ENCODE data around the gene OR51T1. TPM values are rescaled to one million over a fixed set of nuclear protein-coding genes. Genes with fewer than 3 reads are reported as not detected.
"Not testable (repeated sequence)": the region's sequence is repeated elsewhere in the genome, so short reads cannot be mapped to it uniquely, and the experiment has no call there.

Gene OR51T1, protein sequence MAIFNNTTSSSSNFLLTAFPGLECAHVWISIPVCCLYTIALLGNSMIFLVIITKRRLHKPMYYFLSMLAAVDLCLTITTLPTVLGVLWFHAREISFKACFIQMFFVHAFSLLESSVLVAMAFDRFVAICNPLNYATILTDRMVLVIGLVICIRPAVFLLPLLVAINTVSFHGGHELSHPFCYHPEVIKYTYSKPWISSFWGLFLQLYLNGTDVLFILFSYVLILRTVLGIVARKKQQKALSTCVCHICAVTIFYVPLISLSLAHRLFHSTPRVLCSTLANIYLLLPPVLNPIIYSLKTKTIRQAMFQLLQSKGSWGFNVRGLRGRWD
- not detected for total RNA-seq

DNA sequence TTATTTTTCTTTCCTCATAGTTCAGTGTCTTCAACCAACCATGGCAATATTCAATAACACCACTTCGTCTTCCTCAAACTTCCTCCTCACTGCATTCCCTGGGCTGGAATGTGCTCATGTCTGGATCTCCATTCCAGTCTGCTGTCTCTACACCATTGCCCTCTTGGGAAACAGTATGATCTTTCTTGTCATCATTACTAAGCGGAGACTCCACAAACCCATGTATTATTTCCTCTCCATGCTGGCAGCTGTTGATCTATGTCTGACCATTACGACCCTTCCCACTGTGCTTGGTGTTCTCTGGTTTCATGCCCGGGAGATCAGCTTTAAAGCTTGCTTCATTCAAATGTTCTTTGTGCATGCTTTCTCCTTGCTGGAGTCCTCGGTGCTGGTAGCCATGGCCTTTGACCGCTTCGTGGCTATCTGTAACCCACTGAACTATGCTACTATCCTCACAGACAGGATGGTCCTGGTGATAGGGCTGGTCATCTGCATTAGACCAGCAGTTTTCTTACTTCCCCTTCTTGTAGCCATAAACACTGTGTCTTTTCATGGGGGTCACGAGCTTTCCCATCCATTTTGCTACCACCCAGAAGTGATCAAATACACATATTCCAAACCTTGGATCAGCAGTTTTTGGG is at the start of gene OR51T1:
TSS of gene OR51T1 (plus strand) at position 41 of the 641 bp plus-strand sequence. CDS start at position 41, 0 bp downstream.
- intact Hi-C loops (cut with DNase I, micrococcal nuclease) = no loop called here
- ChIA-PET CTCF (interaction anchor here (1.5 kb wide), 1 partner anchor 9 kb away, joined by 5 read pairs; no protein-coding TSS in a partner anchor), POLR2A (no interaction called here)
- no peak for ATAC-seq
- no peak within 1 kb of the TSS for H3K27ac Mint-ChIP-seq
- peaks cover 2% of the 10 kb centered on the region for H3K27me3 Mint-ChIP-seq
- H3K4me3 Mint-ChIP-seq = no peak within 1 kb of the TSS
- H3K36me3 Mint-ChIP-seq (ENCODE audit: low read depth) = no peaks in the 10 kb centered on the region
- no peak for DNase-seq
- H3K4me1 Mint-ChIP-seq = no peaks in the 10 kb centered on the region
- H3K9me3 Mint-ChIP-seq (ENCODE audit: low read depth) = no peaks in the 10 kb centered on the region

- no peaks in the 10 kb centered on the region for H3K9me3 Mint-ChIP-seq (ENCODE audit: low read depth)
- no peak overlapping the region for H3K27ac Mint-ChIP-seq
- no peaks in the 10 kb centered on the region for H3K4me1 Mint-ChIP-seq
- ATAC-seq = no peak
- peaks cover 3% of the 10 kb centered on the region for H3K27me3 Mint-ChIP-seq
- intact Hi-C loops (cut with DNase I, micrococcal nuclease) = no loop called here
- DNase-seq = no peak
- no peaks in the 10 kb centered on the region for H3K36me3 Mint-ChIP-seq (ENCODE audit: low read depth)
- ChIA-PET POLR2A (no interaction called here), CTCF (no interaction called here)
- H3K4me3 Mint-ChIP-seq = no peak overlapping the region
Observed at GRCh38 chr11:4839851-4840549, 41.7 kb upstream of the OR51T1 start.

DNA sequence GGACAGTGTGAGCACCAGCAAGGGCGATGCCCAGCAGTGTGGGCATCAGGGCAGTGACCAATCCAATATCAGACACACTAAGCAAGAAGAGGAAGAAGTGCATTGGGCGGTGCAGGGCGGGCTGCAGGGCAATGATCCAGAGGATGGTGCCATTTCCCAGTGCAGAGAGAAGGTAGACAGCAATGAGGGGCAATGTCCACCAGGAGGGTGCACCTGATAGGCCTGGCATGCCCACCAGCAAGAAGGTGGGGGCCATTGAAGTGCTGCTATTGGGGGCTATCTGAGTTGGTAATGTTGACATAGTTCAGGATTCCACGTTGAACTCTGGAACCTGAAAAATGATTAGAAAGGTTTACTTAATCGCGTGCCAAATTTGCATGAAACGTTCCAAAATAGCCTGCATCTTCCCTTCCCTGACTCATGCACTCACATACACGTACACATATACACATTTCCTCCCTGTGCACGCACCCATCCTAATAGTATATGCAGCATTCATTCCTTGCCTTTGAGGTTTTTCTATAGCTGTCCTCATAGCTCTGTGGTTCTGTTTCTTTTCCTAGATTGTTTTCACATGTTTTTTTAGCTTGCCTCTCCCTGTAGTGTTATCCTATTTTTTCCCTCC is 32.7 kb upstream of the OR51T1 start, which contains the start of gene OR51S1:
TSS of gene OR51S1 (minus strand) at position 301 of the 625 bp plus-strand sequence. CDS start at position 301, 0 bp downstream.
- Mint-ChIP-seq H3K4me3 (no peak within 1 kb of the TSS), H3K9me3 (ENCODE audit: low read depth) (no peaks in the 10 kb centered on the region), H3K27ac (no peak within 1 kb of the TSS), H3K27me3 (peaks cover 8% of the 10 kb centered on the region), H3K4me1 (no peaks in the 10 kb centered on the region), H3K36me3 (ENCODE audit: low read depth) (no peaks in the 10 kb centered on the region)
- DNase-seq (no peak), ATAC-seq (no peak)
- CTCF ChIA-PET = no interaction called here
- intact Hi-C loops (cut with DNase I, micrococcal nuclease) = no loop called here
- POLR2A ChIA-PET = no interaction called here

GRCh38 chr11:4851033-4851432 is 30.7 kb upstream of the OR51T1 start:
- no peak for DNase-seq
- H3K9me3 Mint-ChIP-seq (ENCODE audit: low read depth) = no peaks in the 10 kb centered on the region
- POLR2A ChIA-PET = no interaction called here
- no peak overlapping the region for H3K4me3 Mint-ChIP-seq
- no peaks in the 10 kb centered on the region for H3K36me3 Mint-ChIP-seq (ENCODE audit: low read depth)
- intact Hi-C loops (cut with DNase I, micrococcal nuclease) = no loop called here
- CTCF ChIA-PET = no interaction called here
- H3K27me3 Mint-ChIP-seq = peaks cover 8% of the 10 kb centered on the region
- H3K4me1 Mint-ChIP-seq = no peaks in the 10 kb centered on the region
- no peak for ATAC-seq
- H3K27ac Mint-ChIP-seq = no peak overlapping the region

GRCh38 chr11:4854286-4854685 is 27.4 kb upstream of the OR51T1 start:
- H3K4me1 Mint-ChIP-seq; H3K27me3 Mint-ChIP-seq; H3K27ac Mint-ChIP-seq; H3K4me3 Mint-ChIP-seq; DNase-seq; intact Hi-C loops (cut with DNase I, micrococcal nuclease); POLR2A ChIA-PET; H3K9me3 Mint-ChIP-seq (ENCODE audit: low read depth); H3K36me3 Mint-ChIP-seq (ENCODE audit: low read depth); CTCF ChIA-PET; ATAC-seq: not testable (repeated sequence)

DNA sequence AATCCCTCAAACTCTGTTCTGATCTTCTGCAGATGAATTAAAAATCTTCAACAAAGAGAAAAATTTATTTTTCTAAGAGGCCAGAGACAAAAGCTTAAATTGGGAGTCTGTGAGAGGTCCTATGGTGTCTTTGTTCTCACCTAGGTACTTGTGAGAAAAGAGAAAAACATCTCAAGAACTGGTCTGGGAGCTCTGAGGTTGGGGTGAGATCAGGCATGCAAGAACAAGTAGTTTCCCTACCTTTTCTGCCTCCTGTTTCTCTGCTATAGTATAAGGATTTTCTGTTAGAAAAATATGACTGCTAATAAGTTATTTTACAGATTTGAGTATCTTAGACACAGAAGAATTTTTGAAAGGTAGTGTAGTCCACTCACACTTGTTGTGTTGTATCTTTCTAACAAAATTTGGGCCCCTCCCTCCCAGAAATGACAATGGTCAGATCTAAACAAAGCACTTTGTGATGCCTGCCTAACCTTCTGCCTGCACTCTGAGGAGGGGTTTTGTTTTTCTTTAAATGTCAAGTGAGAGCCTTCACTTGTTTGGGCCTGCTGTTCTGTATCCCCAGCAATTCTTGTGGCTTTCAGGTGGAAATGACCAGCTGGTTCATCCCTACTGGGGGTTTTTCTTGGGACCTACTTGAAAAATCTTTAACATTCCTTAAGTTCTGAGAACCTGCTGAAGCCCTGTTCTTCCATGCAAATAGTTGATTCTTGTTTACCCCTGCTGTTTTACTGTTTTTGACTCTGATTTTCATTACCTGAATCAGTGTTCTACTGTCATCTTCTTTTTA is 19.1 kb upstream of the OR51T1 start:
- Mint-ChIP-seq H3K9me3 (ENCODE audit: low read depth) (no peaks in the 10 kb centered on the region), H3K4me3 (no peak overlapping the region), H3K27me3 (peaks cover 5% of the 10 kb centered on the region), H3K4me1 (no peaks in the 10 kb centered on the region), H3K36me3 (ENCODE audit: low read depth) (no peaks in the 10 kb centered on the region), H3K27ac (no peak overlapping the region)
- ATAC-seq (no peak), DNase-seq (no peak)
- POLR2A ChIA-PET = no interaction called here
- intact Hi-C loops (cut with DNase I, micrococcal nuclease) = no loop called here
- CTCF ChIA-PET = no interaction called here

DNA sequence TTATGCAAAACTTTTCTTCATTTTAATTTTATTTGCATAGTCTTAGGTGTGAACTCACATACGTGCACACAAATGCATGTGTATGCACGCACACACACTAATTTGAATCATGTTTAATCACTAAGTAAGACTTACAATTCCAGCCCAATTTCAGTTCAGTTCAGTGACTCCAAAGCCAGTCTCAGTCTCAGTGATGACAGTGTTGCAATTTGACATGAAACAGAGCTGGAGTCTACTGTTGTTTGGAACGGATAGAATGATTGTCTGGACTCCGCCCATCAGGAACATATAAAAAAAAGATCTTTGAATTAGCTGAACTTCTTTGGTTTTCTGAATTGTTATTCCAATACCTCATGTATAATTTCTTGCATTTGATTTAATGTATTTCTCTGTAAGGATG is 17.8 kb upstream of the OR51T1 start:
- Mint-ChIP-seq H3K27ac (no peak overlapping the region), H3K4me1 (no peaks in the 10 kb centered on the region), H3K4me3 (no peak overlapping the region), H3K27me3 (peaks cover 5% of the 10 kb centered on the region), H3K9me3 (ENCODE audit: low read depth) (no peaks in the 10 kb centered on the region), H3K36me3 (ENCODE audit: low read depth) (no peaks in the 10 kb centered on the region)
- intact Hi-C loops (cut with DNase I, micrococcal nuclease) = no loop called here
- CTCF ChIA-PET = no interaction called here
- POLR2A ChIA-PET = no interaction called here
- no peak for DNase-seq
- no peak for ATAC-seq

GRCh38 chr11:4865855-4866254 is 15.8 kb upstream of the OR51T1 start:
- no peaks in the 10 kb centered on the region for H3K4me1 Mint-ChIP-seq
- ChIA-PET CTCF (no interaction called here), POLR2A (no interaction called here)
- intact Hi-C loops (cut with DNase I, micrococcal nuclease) = no loop called here
- no peak for DNase-seq
- no peaks in the 10 kb centered on the region for H3K9me3 Mint-ChIP-seq (ENCODE audit: low read depth)
- no peak overlapping the region for H3K27ac Mint-ChIP-seq
- no peak for ATAC-seq
- H3K27me3 Mint-ChIP-seq = peaks cover 5% of the 10 kb centered on the region
- H3K36me3 Mint-ChIP-seq (ENCODE audit: low read depth) = no peaks in the 10 kb centered on the region
- H3K4me3 Mint-ChIP-seq = no peak overlapping the region

- CTCF ChIA-PET = no interaction called here
- H3K4me1 Mint-ChIP-seq = no peaks in the 10 kb centered on the region
- DNase-seq = no peak
- no peaks in the 10 kb centered on the region for H3K36me3 Mint-ChIP-seq (ENCODE audit: low read depth)
- ATAC-seq = no peak
- H3K4me3 Mint-ChIP-seq = no peak overlapping the region
- intact Hi-C loops (cut with DNase I, micrococcal nuclease) = no loop called here
- H3K9me3 Mint-ChIP-seq (ENCODE audit: low read depth) = no peaks in the 10 kb centered on the region
- POLR2A ChIA-PET = no interaction called here
- H3K27ac Mint-ChIP-seq = no peak overlapping the region
- peaks cover 2% of the 10 kb centered on the region for H3K27me3 Mint-ChIP-seq
Observed at GRCh38 chr11:4881188-4881587, 512 bp upstream of the OR51T1 start.

DNA sequence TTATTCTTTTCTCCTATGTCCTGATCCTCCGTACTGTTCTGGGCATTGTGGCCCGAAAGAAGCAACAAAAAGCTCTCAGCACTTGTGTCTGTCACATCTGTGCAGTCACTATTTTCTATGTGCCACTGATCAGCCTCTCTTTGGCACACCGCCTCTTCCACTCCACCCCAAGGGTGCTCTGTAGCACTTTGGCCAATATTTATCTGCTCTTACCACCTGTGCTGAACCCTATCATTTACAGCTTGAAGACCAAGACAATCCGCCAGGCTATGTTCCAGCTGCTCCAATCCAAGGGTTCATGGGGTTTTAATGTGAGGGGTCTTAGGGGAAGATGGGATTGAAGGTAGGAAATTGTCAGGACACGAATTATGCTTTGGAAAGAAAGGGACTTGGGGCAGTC is 843 bp downstream of the OR51T1 start:
- Mint-ChIP-seq H3K4me1 (no peaks in the 10 kb centered on the region), H3K36me3 (ENCODE audit: low read depth) (no peaks in the 10 kb centered on the region), H3K27me3 (peaks cover 2% of the 10 kb centered on the region), H3K9me3 (ENCODE audit: low read depth) (no peaks in the 10 kb centered on the region), H3K27ac (no peak overlapping the region), H3K4me3 (no peak overlapping the region)
- POLR2A ChIA-PET = no interaction called here
- DNase-seq = no peak
- no peak for ATAC-seq
- intact Hi-C loops (cut with DNase I, micrococcal nuclease) = no loop called here
- CTCF ChIA-PET = interaction anchor here (1.5 kb wide), 1 partner anchor 9 kb away, joined by 5 read pairs; no protein-coding TSS in a partner anchor

GRCh38 chr11:4884361-4884760 is 2.7 kb downstream of the OR51T1 start:
- ChIA-PET POLR2A (no interaction called here), CTCF (no interaction called here)

More at GRCh38 chr11:4884361-4884760, 2.7 kb downstream of the OR51T1 start:
- no peaks in the 10 kb centered on the region for H3K9me3 Mint-ChIP-seq (ENCODE audit: low read depth)
- no peak for ATAC-seq
- no peak overlapping the region for H3K27ac Mint-ChIP-seq
- no peaks in the 10 kb centered on the region for H3K4me1 Mint-ChIP-seq
- no peaks in the 10 kb centered on the region for H3K36me3 Mint-ChIP-seq (ENCODE audit: low read depth)
- intact Hi-C loops (cut with DNase I, micrococcal nuclease) = no loop called here
- peaks cover 2% of the 10 kb centered on the region for H3K27me3 Mint-ChIP-seq
- H3K4me3 Mint-ChIP-seq = no peak overlapping the region
- DNase-seq = no peak
